ENCODE results near the gene KYNU.

KYNU gene

DNA sequence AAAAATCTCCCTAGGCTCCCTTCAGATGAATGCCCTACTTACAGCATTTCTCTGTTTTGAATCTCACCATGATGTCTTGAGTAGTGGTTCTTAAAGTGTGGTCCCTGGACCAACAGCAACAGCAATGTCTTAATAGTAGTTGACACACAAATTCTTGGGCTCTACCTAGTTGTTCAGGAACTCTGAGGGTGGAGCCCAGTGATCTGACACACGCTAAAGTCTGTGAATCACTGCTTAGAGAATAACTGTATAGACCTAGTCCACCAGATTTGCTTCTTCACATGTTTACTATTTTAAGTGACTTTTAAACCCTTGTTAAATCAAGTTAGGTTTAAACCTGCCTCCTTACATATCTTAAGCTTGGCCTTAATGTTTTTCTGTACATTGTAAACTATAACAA, 204.2 kb downstream of the KYNU start:
- in situ Hi-C loops (cut with HindIII; ENCODE audit: low sequenced_read_pairs): loop anchor here (5.0 kb wide), 1 partner anchor 44 kb away; no protein-coding TSS in a partner anchor

DNA sequence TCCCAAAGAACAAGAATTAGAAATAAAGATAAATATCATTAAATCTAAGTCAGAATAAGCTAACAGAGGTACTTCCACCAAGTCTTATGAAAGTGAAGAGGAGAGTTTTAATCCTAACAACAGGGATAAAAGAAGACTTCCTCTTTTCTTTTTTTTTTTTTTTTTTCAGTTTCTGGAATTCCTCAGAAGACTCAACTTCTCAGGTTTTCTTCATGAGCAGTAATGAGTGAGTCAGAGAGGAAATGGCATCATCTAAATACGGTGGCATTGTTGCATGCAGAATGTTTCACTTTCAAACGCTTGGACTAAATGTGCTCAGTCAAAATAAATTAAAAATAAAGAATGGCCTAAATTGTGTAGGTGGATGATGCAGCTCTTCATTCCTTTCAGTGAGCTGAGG, 206.2 kb downstream of the KYNU start:
- in situ Hi-C loops (cut with HindIII; ENCODE audit: low sequenced_read_pairs): loop anchor here (5.0 kb wide), 1 partner anchor 46 kb away; no protein-coding TSS in a partner anchor

DNA sequence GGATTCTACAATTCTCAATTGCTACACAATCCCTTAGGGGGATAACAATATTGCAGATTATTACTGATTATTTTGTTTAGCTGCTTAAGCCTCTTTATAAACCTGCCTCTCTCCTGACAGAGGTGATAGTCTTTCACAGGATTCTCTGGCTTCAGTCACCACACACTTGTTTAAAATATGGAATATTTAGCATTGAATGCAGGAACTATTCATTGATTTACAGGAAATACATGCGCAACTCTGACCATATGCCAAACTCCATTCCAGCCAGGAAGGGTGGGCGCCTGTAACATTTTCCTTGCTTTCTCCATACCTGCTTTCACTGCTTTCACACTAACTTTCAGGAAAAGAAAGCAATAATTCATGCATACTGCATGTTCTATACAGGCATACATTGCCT, 207.0 kb downstream of the KYNU start:
- in situ Hi-C loops (cut with HindIII; ENCODE audit: low sequenced_read_pairs): loop anchor here (5.0 kb wide), 1 partner anchor 47 kb away; no protein-coding TSS in a partner anchor

DNA sequence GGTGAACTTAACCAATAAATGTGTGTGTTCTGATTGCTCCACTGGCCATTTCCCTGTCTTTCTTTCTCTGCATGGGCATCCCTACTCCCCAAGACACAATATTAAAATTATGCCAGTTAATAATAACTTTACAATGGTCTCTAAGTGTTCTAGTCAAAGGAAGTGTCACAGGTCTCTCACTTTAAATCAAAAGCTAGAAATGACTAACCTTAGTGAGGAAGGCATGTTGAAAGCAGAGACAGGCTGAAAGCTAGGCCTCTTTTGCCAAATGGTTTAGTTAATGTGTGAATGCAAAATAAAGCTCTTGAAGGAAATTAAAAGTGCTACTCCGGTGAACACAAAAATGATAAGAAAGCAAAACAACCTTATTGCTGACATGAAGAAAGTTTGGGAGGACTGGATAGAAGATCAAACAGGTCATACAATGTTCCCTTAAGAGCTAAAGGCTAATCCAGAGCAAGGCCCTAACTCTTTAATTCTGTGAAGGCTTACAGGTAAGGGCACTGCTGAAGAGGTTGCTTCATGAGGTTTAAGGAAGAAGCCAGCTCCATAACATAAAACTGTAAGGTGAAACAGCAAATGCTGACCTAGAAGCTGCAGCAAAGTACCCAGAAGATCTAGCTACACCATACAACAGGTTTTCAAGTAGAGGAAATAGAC, 207.8 kb downstream of the KYNU start:
- in situ Hi-C loops (cut with HindIII; ENCODE audit: low sequenced_read_pairs): loop anchor here (5.0 kb wide), 1 partner anchor 182 kb away; no protein-coding TSS in a partner anchor

DNA sequence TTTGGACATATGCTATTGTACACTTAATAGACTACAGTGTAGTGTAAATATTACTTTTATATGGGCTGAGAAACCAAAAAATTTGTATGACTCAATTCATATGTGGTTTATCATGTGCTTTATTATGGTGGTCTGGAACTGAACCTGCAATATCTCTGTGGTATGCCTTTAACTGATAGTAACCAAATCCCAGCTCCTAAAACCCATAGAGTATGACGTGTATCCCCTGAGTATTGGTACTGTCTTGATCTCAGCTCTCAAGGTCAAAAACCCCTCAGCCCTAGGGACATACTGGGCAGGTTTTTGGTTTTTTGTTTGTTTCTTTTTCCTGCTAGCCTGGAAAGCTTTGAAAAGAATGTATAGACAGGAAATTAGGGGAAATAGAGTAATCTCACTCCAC, 209.6 kb downstream of the KYNU start:
- in situ Hi-C loops (cut with HindIII; ENCODE audit: low sequenced_read_pairs): loop anchor here (5.0 kb wide), 1 partner anchor 180 kb away; no protein-coding TSS in a partner anchor

DNA sequence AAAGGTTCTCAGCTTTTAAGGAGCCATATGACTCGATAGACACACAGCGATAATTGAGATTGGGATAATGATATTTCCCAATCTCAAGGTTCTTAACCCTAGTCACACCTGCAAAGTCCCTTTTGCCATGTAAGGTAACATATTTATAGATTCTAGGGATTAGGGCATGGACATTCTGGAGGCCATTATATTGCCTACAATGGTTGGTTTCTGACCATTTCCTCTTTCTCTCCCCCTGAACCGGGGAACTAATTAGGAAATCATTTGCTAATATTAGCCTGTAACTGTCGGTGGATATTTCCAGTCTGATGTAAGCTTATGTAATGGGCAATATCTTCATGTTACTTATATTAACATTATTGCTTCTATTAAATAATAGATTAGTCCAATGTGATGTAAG, 210.9 kb downstream of the KYNU start:
- in situ Hi-C loops (cut with HindIII; ENCODE audit: low sequenced_read_pairs): loop anchor here (5.0 kb wide), 1 partner anchor 179 kb away; no protein-coding TSS in a partner anchor

DNA sequence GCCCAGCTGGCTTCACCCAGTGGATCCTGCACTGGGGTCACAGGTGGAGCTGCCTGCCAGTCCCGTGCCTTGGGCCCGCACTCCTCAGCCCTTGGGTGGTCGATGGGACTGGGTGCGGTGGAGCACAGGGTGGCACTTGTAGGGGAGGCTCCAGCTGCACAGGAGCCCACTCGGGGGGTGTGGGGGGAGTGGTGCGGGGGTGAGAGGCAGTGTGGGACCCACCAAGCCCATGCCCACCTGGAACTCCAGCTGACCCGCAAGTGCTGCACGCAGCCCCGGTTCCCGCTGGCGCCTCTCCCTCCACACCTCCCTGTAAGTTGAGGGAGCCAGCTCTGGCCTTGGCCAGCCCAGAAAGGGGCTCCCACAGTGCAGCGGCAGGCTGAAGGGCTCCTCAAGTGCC, 212.1 kb downstream of the KYNU start:
- in situ Hi-C loops (cut with HindIII; ENCODE audit: low sequenced_read_pairs): loop anchor here (5.0 kb wide), 1 partner anchor 178 kb away; no protein-coding TSS in a partner anchor

All from endothelial cell of hepatic sinusoid (primary cell).